Lung (tissue), 12 donors: ENCODE data around the gene CTCFL. TPM values are rescaled to one million over a fixed set of nuclear protein-coding genes. Genes with fewer than 3 reads are reported as not detected.

Experiments used
- ATAC-seq: fragments of 200-7000 bp; cut with Tn5 transposase; one replicate; pipeline ENCODE4 v1.9.1; 2020; ENCODE audit warnings: moderate number of reproducible peaks; ENCODE audit not compliant: insufficient read depth, low FRiP score
- DNase-seq, 3 donors: peaks; one replicate each; pipeline ENCODE4 v3.0.0-alpha.2; 2013 to 2017
- H3K27ac ChIP-seq, 2 donors: one replicate each; pipeline ENCODE4 v1.5.1; 2013; ENCODE audit warnings: mild to moderate bottlenecking in 2 of 2, moderate library complexity in 2 of 2, control low read depth in 1 of 2, inconsistent platforms in 1 of 2, low read depth in 1 of 2, low read length in 1 of 2
- H3K27me3 ChIP-seq, 3 donors: one replicate each; pipeline ENCODE4 v1.5.1; 2013; ENCODE audit warnings: low read length in 2 of 3; ENCODE audit not compliant: control insufficient read depth in 3 of 3, insufficient read depth in 3 of 3
- H3K36me3 ChIP-seq, 4 donors: one replicate each; pipeline ENCODE4 v1.5.1; 2013; ENCODE audit warnings: low read length in 4 of 4, mild to moderate bottlenecking in 1 of 4, moderate library complexity in 1 of 4; ENCODE audit not compliant: control insufficient read depth in 4 of 4, insufficient read depth in 4 of 4
- H3K4me1 ChIP-seq, 5 donors: one replicate each; pipeline ENCODE4 v1.5.1; 2013; ENCODE audit warnings: low read length in 5 of 5, mild to moderate bottlenecking in 2 of 5, moderate library complexity in 1 of 5; ENCODE audit not compliant: control insufficient read depth in 5 of 5, insufficient read depth in 5 of 5
- H3K4me3 ChIP-seq: one replicate; pipeline ENCODE4 v1.5.1; 2013; ENCODE audit warnings: mild to moderate bottlenecking, control low read depth, moderate library complexity
- H3K9ac ChIP-seq, 2 donors: one replicate each; pipeline ENCODE4 v1.5.1; 2013; ENCODE audit warnings: low read length in 2 of 2, control low read depth in 1 of 2; ENCODE audit not compliant: insufficient read depth in 1 of 2
- H3K9me3 ChIP-seq, 4 donors: one replicate each; pipeline ENCODE4 v1.5.1; 2013; ENCODE audit warnings: low read length in 3 of 4, mild to moderate bottlenecking in 1 of 4, moderate library complexity in 1 of 4; ENCODE audit not compliant: control insufficient read depth in 4 of 4, insufficient read depth in 3 of 4
- WGBS, 2 donors: extraction: QIAGEN DNeasy Blood & Tissue Kit; methylation state at CpG; one replicate each; pipeline ENCODE4 v1.1.7; 2013; 5-methylcytosine and 5-hydroxymethylcytosine counted together
- polyA plus RNA-seq, 2 donors: library from polyadenylated mRNA; stranded (reverse); fragments of 200-250 nt; gene quantifications; one replicate each; pipeline ENCODE4 v1.2.1, GENCODE V29; 2013
- total RNA-seq, 2 donors: library from RNA; depleted of rRNA in 1 of 2; stranded (reverse); fragments of >200 nt in 1 of 2; gene quantifications; one replicate each; pipeline ENCODE4 v1.2.1, GENCODE V29; 2014 to 2021
- TF ChIP-seq, protein P1 (sequence below): IDR thresholded peaks from 2 replicates; pipeline ENCODE4 v1.5.1; 2012; ENCODE audit warnings: mild to moderate bottlenecking; ENCODE audit errors: control extremely low read depth, extremely low read depth
- donor health status: control.
- donor health status: control.
- donor health status: Bipolar disorder and iron deficiency.
- donor health status: healthy.
- donor health status: DM: yes; HTN: yes; CAD: no.

CTCFL gene
- total and polyA plus RNA-seq, 4 donors = 0.02 TPM; not detected in 3

DNA sequence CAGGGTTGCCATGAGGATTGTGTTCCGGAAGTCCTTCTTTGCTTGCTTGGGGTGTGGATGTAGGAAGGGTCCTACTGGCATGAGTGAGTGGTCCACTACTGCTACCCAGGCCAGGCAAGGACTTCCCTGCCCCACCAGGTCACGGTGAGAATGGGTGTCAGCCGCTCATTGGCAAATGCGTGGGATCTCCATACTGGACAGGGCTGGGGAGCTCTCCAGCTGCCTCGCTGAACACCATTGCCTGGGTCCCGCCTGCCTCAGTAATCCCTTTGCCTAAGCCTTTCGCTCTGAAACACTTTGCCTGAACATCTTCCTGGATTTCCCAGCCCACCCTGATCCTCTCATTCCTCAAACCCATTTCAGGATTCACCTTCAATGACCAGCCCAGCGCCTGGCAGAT, 59.5 kb downstream of the CTCFL start:
- no peak for ATAC-seq
- Histone ChIP-seq H3K4me1 (peaks cover 0 to 4% (median 0%) of the 10 kb centered on the region in 5 donors), H3K4me3 (no peak overlapping the region), H3K36me3 (no peaks in the 10 kb centered on the region), H3K9ac (no peak overlapping the region), H3K27me3 (no peaks in the 10 kb centered on the region), H3K27ac (no peak overlapping the region), H3K9me3 (no peaks in the 10 kb centered on the region)
- no peak for DNase-seq
- TF ChIP-seq, protein P1, sequence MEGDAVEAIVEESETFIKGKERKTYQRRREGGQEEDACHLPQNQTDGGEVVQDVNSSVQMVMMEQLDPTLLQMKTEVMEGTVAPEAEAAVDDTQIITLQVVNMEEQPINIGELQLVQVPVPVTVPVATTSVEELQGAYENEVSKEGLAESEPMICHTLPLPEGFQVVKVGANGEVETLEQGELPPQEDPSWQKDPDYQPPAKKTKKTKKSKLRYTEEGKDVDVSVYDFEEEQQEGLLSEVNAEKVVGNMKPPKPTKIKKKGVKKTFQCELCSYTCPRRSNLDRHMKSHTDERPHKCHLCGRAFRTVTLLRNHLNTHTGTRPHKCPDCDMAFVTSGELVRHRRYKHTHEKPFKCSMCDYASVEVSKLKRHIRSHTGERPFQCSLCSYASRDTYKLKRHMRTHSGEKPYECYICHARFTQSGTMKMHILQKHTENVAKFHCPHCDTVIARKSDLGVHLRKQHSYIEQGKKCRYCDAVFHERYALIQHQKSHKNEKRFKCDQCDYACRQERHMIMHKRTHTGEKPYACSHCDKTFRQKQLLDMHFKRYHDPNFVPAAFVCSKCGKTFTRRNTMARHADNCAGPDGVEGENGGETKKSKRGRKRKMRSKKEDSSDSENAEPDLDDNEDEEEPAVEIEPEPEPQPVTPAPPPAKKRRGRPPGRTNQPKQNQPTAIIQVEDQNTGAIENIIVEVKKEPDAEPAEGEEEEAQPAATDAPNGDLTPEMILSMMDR = no peak
- WGBS, 2 donors = 96% methylated on average over 8 of the region's 8 CpGs

DNA sequence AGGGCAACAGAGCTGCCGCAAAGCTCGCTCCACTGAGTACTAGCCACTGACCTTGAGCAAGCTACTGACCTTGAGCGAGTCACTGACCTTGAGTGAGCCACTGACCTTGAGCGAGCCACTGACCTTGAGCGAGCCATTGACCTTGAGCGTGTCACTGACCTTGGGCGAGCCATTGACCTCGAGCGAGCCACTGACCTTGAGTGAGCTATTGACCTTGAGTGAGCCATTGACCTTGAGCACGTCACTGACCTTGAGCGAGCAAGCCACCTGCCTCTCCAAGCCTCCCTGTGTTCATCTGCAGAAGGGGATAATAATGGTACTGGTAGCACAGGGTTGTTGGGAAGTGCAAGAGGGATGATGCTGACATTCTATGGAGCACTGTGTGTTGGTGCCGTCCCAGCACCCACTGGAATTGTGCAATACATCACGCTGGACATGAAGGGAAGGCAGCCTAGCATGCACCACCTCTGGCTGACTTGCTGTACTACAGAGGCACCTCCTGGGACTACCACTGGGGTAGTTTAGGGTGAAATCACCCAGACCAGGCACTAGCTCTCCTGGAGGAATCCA, 60.2 kb downstream of the CTCFL start:
- no peaks in the 10 kb centered on the region for H3K27me3 ChIP-seq
- DNase-seq = no peak
- TF ChIP-seq, protein P1 = no peak
- WGBS, 2 donors = 82 to 84% methylated on average over 13 of the region's 13 CpGs
- no peak for ATAC-seq
- H3K27ac ChIP-seq = no peak overlapping the region
- H3K36me3 ChIP-seq = no peaks in the 10 kb centered on the region
- no peaks in the 10 kb centered on the region for H3K9me3 ChIP-seq
- no peak overlapping the region for H3K4me3 ChIP-seq
- no peak overlapping the region for H3K9ac ChIP-seq
- peaks cover 0 to 4% (median 0%) of the 10 kb centered on the region in 5 donors for H3K4me1 ChIP-seq

DNA sequence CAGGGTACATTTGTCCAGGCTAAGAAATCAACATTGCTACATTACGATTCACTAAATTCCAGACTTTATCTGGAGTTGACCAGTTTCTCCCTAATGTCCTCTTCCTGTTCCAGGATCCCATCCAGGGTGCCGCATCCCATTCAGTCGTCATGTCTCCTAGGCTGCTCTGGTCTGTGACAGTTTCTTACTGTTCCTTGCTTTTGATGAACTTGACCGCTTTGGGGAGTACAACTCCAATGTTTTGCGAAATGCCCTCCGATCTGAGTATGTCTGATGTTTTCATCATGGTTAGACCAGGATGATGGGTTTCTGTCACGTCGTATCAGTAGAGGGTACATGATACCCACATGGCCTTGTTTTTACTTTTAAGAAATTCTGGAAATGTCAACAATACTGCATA, 62.2 kb downstream of the CTCFL start:
- TF ChIP-seq, protein P1 = no peak
- Histone ChIP-seq H3K4me3 (no peak overlapping the region), H3K27ac (no peak overlapping the region), H3K27me3 (no peaks in the 10 kb centered on the region), H3K36me3 (no peaks in the 10 kb centered on the region), H3K4me1 (peaks cover 0 to 2% (median 0%) of the 10 kb centered on the region in 5 donors), H3K9me3 (no peaks in the 10 kb centered on the region), H3K9ac (no peak overlapping the region)
- DNase-seq = no peak
- 77 to 90% methylated on average over 8 of the region's 8 CpGs for WGBS, 2 donors
- no peak for ATAC-seq

DNA sequence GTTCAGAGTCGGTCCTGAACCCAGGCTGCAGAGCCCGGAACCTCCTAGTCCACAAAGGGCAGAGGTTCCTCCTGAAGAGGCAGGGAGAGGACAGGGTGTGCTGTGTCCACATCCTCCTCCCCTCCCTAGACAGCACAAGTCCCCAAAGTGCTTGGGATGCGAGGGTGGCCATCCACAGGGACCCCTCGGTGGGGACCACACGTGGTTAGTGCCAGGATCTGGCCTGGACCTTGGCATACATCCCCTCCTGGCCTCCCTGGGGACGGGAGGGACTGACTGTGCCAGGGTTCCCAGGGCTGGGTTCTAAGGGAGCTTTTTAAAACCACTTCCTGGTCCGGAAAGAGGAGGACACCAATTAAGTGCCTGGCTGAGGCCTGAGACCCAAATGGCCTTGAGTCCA, 63.2 kb downstream of the CTCFL start:
- no peak overlapping the region for H3K4me3 ChIP-seq
- no peak for DNase-seq
- no peaks in the 10 kb centered on the region for H3K9me3 ChIP-seq
- no peaks in the 10 kb centered on the region for H3K36me3 ChIP-seq
- TF ChIP-seq, protein P1 = no peak
- peaks cover 0 to 8% (median 2%) of the 10 kb centered on the region in 5 donors for H3K4me1 ChIP-seq
- no peak overlapping the region for H3K27ac ChIP-seq
- no peak overlapping the region for H3K9ac ChIP-seq
- no peaks in the 10 kb centered on the region for H3K27me3 ChIP-seq
- WGBS, 2 donors = 85% methylated on average over 7 of the region's 7 CpGs
- ATAC-seq = no peak
